GM21515 (cell line): ENCODE data around the gene RNU6-8.

Source experiments
- ATAC-seq: cut with Tn5 transposase; IDR thresholded peaks from one replicate; pipeline ENCODE4 v1.9.1; 2021; ENCODE audit not compliant: unreplicated experiment

Gene RNU6-8

DNA sequence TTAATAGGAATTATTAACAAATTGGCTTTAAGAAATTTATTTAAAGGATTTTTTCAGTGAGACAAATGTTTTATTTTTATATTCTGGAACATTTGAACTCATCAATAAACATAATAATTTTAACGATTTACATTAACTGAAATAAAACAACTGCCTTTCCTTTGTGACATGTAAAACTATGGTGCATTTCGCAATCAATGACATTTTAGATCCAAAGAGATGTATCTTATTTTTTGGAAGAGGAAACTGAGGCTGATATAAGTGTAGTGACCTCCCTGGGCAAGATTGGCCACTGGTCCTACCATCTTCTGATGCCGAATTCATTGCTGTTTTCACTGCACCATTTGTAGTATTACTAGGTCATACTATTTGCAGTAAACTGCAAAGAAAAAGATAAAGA lies 2.5 kb upstream of the RNU6-8 start:
- ATAC-seq, result no peak

DNA sequence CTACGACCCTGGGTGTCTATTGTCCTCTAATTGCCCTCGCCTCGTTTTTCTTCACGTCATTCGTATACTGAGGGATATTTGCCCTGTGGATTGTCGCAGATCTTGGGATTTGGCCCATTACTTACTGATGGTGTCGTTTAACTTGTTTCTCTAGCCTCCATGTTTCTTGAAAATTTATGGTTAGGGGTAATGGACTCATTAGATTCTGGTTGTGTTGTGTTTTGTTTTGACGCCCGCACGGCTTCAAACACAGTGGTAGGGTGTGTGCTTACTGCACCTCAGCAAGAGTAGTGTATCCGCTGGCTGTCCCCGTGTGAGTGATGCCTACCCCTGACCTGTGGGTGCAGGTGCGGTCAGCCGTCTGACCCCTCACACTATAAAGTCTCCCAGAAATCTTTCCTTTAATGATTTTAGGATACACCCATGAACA lies 874 bp upstream of the RNU6-8 start:
- ATAC-seq, result no peak

DNA sequence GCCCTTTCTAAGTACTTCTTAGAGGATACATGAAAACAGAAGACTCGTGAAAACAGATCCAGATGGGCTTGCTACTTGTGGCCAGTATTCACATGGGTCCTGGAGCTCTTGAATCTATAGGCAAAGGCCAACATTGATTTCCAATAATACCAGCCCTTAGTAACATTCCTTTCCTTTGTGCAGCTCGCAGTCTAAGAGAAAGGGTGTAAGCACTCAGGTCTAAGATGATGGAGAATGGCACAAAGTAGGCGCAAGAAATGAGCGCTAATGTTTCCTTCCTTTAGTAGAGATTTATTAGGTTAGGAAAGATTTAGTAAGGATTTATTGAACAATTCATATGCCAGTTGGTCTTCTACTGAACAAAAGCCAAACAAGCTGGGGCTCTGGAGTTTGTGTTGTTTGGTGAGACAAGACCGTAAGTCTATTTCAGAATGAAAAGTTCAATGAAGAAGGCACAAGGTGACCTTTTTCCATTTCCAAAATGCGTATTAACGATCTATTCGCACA lies 525 bp downstream of the RNU6-8 start:
- no peak for ATAC-seq

DNA sequence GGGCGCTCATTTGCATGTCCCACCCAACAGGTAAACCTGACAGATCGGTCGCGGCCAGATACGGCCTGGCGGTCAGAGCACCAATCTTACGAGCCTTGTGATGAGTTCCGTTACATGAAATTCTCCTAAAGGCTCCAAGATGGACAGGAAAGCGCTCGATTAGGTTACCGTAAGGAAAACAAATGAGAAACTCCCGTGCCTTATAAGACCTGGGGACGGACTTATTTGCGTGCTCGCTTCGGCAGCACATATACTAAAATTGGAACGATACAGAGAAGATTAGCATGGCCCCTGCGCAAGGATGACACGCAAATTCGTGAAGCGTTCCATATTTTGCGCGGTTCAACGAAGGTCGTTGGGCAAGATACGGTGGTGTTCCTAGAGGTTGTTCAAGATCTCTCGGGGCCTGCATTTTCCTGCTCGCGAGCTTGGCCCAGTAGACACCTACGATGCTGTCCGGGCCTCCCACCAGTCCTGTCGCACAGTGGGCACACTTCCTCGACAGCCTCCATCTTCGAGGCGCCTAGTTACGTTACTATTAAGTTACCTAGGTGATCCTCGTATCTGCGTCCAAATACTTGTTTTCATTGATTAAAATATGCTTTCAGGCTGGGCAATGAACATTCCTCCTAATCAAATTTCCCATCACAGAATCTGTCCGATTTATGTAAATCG lies 1.1 kb downstream of the RNU6-8 start, which contains the start of gene RNU6-7:
RNU6-7 (plus strand) TSS at position 230 of the 675 bp plus-strand sequence.
- ATAC-seq, result no peak

DNA sequence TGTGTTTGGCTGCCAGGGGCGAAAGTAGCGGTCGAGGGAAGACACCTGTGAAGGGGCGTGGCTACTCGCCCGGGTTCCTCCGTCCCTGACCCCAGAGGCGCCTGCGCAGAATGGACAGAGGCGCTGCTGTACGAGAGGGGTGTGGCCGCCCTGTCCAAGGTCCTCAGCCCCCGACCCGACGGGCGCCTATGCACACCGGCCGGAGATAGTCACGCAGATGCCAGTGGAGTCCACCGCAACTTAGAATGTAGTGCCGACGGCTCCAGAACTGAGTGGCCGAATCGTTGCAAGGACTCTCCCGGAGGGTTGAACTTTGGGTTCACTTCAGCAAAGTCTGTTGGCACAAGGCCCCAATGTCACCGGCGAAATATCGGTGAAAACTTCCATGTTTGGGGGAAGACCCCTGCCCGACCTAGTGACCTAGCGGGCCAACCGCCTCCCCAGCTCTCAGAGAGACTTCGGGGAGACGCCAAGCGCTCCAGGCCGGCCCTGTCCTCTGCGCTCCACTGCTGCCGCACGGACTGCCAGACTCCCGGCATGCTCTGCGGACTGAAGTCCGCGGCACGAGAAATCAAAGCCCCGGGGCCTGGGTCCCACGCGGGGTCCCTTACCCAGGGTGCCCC lies 1.8 kb downstream of the RNU6-8 start:
- ATAC-seq, result peak; percentile 55

DNA sequence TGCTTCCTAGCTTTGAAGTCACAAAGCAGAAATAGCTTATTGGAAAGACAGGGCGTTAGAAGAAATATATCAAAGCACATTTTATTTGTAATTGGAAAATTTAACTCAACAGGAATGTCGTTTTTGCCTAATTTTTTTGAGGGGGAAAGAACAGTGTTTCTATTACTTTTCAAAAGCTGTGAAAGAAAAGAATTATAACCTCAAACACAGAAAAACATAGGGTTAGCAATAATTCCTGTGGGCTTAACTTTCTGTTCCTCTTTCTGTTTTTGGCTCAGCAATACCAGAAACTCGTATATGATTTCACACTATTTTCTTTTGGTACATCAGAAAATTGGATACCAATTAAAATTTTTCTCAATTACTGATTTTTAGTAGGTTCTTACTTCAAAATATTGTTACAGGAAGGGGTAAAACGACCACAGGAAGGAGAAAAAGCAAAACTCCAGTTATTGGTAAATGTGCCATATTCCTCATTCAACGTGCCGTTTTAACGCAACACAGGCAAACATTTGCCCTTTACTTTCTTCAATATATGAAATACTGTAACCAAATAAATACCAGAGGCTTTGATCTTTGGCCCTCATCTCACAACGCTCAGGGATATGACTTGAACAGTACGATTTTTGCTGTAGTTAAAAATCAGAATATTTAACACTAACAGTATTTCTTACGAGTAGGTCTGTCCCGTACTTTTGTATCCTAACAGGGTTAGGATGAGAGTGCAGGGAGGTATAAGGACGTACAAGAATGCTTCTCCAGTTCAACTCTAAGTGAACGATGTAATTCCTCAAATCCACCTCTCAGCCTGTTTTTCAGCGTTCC lies 2.5 kb downstream of the RNU6-8 start:
- peak; percentile 27 for ATAC-seq

DNA sequence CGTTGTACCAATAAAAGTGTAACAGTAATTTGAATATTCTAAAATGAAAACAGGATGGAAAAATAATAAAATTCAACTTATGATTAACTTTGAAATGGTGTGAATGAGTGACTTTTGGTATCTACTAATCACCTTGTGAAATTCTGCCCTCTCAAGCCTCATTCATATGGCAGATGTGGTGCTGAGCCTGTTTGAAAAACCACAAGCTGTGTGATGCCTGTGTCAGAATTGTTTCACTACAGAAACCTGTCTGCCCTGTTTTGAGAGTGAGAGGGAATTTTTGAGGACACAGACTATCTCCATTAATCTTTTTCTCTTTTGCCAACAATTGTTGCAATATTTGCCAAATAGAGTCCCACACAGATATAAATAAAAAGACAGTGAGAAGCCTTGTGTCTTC lies 5.2 kb downstream of the RNU6-8 start:
- ATAC-seq, result peak; percentile 39

DNA sequence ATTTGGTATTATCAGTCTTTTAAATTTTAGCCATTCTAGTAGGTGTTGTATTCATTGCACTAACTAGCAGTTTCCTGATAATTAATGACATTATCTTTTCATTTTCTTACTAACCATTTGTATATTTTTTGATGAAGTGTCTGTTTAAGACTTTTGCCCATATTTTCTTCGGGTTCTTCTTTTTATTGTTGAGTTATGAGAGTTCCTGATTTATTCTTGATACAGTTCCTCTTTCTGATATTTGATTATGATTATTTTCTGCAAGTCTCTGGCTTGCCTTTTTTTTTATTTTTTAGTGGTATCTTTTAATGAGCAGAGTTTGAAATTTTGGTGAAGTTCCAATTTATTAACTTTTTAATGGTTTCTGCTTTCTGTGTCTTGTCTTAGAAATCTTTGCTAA lies 7.4 kb downstream of the RNU6-8 start:
- ATAC-seq, result no peak

DNA sequence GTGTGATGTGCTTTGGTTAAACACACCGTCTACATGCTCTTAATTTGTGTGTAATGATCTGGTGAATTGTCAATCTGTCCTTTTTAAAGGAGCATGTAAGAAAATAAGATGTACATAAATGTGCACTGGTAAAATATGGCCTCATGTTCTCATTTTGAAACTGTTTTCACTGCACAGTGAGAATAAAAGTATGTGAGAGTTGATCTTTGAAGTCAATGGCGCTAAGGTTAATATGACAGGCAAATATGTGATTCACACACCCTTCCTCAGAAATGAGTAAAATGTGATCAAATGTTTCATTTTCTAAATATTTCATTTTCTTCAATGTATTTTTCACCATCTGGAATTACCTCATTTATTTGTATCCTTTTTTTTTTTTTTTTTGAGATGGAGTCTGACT lies 9.5 kb downstream of the RNU6-8 start:
- ATAC-seq, result no peak

DNA sequence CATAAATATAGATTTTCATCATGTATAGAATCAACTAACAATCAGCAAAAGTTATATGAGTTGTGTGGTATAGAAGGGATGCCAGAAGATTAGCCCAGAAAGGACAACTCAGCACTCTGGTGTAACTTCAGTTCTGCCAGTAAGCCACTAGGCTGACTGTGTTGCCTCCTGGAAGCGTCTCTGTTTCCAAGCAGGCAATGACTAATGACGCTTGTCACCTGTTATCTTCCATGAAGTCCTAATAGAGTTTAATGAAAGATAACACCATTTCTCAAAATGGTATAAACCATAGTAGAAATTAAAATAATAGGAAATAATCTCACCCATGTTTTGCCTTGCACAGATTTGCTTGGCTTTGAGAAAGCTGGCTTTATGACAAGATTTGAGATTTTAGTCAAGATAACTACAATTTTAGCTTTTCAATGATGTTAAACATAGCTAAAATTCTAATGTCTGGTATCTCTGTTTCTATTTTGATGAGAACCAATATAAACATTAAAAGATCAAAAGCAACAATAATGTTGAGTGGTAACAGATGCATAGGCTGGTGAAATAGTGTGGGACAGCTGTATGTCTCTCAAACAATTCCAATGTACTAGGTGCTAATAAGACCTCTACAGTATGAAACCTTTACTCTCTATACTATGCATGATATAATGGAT lies 10.2 kb downstream of the RNU6-8 start:
- no peak for ATAC-seq

DNA sequence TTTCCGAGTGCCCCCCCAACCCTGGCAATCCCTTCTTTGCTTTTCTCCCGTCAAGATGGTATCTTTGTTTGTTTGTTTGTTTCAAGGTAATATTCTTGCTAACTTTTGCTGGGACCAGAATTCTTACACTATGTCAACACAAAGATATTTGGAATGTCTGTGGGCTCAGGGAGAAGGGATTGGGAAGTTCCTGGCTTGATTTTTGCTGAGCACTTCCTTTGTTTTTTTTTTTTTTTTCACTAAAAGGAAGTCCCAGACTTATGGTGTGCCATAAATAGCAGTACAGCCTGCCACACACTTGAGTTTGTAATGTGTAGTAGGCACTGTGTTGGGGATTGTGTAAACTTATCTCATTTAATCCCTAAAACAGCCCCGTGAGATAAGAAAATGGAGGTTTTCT lies 12.4 kb downstream of the RNU6-8 start:
- ATAC-seq, result no peak

DNA sequence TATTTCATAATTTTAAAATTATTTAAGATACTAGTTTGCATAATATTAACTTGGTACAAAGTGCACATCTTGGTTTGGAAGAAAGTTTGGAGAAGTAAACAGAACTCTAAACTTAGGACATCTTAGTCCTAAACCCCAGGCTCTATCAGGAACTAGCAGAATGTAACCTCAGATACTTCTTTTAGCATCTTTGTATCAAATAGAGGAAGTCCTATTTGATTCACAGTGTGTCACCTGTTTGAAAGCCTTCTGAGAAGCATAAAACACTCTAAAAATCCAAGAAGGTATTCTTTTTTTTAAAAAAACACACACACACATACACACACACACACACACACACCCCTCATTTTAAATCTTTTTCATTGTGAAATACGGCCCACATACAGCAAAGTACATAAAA lies 13.3 kb downstream of the RNU6-8 start:
- ATAC-seq, result no peak

DNA sequence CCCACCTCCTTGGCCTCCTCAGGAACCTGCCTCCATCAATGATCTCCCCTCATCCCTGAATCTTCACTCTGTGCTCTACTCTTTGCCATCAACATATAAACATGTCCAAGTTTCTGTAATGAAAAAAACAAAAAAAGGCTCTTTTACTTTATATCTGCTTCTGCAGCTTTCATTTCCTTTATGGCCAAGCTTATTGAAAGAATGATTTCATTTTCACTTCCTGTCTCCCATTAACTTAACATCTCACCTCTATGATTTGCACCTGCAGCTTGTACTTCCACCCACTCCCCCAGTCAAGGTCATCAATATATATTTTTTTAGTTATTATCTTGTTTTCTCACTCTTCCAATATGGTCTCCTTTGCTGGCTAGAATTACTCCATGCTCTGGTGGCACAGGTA lies 16.8 kb downstream of the RNU6-8 start:
- no peak for ATAC-seq

DNA sequence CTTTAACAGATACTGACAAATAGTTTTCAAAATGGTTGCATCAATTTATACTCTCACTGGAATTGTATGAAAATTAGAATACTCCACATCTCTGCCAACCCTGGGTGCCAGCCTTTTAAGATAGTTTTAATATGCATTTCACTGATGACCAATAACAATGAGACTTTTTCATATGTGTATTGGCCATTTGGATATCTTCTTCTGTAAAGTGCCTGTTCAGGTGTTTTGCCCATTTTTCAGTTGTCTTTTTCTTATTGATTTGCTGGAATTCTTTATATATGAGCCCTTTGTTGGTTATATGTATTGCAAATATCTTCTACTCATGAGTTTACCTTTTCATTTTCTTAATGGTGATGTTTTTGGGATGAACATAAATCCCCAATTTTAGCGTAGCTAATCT lies 18.0 kb downstream of the RNU6-8 start:
- ATAC-seq, result no peak

DNA sequence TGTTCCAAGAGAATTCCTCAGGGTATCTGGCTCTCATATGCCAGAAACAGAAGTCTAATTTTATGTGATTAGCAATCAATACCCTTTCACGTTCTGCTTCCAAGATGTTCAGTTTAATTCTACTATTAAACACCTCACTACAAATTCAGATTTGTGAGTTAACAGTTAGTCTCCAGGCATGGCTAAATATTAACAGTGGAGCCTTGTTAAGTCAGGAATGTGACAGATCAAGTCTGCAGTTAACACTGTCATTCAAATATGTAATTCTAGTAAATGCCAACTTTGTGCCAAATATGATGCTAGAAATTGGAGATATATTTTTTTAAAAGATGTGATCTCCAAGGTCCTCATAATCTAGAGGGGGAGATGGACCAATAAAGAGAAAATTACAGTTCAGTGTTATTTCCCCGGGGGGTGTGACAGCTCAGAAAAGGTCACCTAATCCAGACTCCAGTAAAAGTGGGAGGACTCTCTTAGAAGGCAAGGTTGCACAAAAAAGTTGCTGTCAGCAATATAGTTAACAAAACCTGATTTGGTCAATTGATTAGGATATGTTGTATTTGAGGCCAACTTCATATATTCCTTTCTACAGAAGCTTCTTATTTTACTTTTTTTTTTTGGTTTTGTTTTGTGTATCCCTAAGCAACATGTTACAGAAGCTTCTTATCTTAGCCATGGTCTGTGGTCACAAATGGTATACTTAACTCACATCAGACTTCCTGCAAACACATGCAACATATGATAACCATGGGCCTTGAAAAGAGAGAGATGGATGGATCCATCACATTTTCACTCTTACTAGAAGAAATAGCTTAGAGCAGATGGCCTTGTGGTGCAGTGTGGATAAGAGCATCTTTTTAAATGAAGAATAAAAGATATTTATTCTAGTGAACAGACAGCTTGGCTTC lies 19.7 kb downstream of the RNU6-8 start:
- ATAC-seq, result no peak

DNA sequence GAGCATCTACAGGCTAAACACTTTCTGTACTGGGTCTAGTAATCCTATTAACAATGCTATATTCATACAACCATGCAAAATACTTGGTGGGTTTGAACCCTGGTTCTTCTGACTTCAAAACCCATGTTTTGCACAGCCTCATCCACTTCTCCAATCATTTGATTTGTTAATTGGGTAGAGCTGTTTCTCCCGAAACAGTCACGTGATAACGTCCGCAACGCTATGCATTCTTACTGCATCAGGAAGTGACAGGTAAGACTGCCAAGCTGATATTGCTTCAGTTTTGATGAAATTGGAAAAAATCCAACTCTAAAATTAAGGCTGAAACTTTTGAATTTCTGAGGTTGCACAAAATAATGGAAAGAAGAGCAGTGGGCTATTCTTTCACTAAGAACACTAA lies 31.6 kb downstream of the RNU6-8 start:
- no peak for ATAC-seq

DNA sequence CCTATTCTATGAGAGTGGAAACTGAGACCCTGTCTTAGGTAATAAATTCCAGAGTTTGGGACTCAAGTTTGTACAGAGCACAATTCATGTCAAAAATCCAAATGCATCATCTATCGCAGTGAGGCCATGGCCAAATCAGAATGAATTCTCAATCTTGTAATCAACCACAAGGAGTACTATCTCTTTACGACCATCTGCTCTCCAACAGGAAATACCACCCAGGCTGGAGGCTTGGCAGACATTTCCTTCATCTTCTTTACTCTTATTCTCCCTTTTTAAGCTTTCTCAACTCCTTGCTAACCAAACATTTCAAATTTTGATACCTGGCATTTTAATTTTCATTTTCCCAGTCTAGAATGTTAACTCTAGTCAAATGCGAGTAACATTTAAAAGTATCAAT lies 33.9 kb downstream of the RNU6-8 start:
- ATAC-seq, result no peak

DNA sequence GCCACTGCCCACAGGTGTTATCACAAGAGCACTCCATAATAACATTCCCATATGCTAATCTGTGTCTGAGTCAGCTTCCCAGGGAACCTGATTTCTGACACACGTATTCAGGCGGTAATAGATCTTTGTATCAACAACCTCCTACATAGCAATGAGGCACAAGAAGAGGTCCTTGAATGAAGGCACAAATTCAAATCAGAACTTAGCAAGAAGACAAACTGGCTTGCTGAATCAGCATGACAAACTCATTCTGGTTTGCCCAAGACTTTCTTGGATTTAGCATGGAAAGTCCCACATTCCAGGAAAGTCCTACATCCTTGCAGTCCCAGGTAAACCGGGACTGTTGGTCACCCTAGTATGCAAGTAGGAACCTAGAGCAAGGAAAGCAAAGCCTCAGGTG lies 35.2 kb downstream of the RNU6-8 start:
- ATAC-seq, result no peak

DNA sequence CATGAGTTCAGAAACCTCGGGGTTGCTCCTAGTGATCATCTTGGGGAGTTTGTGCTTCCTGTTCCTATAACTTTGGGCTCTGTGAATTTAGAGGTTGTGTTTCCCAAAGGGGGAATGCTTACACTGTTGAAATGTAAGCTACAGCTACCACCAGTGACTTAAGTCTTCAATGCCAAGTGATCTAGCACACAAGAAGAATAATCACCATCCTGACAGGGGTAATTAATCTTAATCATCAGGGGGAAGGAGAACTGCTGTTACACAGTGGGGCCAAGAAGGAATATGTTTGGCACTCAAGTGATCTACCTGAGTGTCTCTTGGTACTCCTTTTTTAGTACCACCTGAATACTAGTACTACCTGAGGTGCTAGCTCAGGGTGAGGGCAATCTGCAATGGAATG lies 36.1 kb downstream of the RNU6-8 start:
- ATAC-seq, result no peak

DNA sequence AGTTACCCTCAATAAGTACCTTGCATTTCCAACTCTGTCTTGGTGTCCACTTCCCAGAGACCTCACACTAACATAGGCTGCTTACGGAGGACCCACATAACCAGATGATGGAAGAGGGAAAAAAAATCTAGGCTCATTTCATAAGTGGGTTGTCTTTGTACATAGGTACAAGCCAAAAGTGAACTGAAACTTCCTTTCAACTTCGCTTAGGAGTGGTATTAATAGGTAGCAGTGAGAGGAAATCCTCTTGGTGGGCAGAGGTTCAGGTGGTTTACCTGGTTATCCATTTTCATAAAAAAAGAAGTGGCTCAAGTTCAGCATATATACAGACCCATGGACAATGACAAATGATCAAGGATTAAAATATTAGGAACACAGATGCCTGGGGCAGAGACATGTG lies 37.0 kb downstream of the RNU6-8 start:
- no peak for ATAC-seq
